Neural crest cell (in vitro differentiated cells): ENCODE results near the gene TAAR2. TPM values are rescaled to one million over a fixed set of nuclear protein-coding genes. Genes with fewer than 3 reads are reported as not detected.

Experiments
- DNase-seq: peaks from one replicate; pipeline ENCODE4 v3.0.0; 2021; ENCODE audit warnings: low read depth, mixed read lengths, low spot score
- H3K27ac Mint-ChIP-seq: one replicate; pipeline ENCODE4 v1.8.0; 2021; ENCODE audit warnings: mild to moderate bottlenecking, mixed read lengths; ENCODE audit not compliant: unreplicated experiment
- H3K27me3 Mint-ChIP-seq: 2 replicates; pipeline ENCODE4 v1.8.0; 2021; ENCODE audit warnings: low read depth, mild to moderate bottlenecking, mixed read lengths
- H3K36me3 Mint-ChIP-seq: 2 replicates; pipeline ENCODE4 v1.8.0; 2021; ENCODE audit warnings: low read depth, mild to moderate bottlenecking, mixed read lengths
- H3K4me1 Mint-ChIP-seq: 2 replicates; pipeline ENCODE4 v1.8.0; 2021; ENCODE audit warnings: mixed read lengths
- H3K4me3 Mint-ChIP-seq: one replicate; pipeline ENCODE4 v1.8.0; 2021; ENCODE audit warnings: mild to moderate bottlenecking, mixed read lengths
- H3K9me3 Mint-ChIP-seq: 2 replicates; pipeline ENCODE4 v1.8.0; 2021; ENCODE audit warnings: mixed read lengths
- long read RNA-seq: library from polyadenylated mRNA; unstranded; transcript quantifications from one replicate; pipeline ENCODE4 v2.0.0, GENCODE V29; 2020
- total RNA-seq: library from RNA; stranded (reverse); gene quantifications from 2 replicates; pipeline ENCODE4 v1.2.1, GENCODE V29; 2021
- TF ChIP-seq, protein P1 (sequence below): fragments of 200-600 bp; sonication (generic); conservative IDR thresholded peaks from 2 replicates; pipeline ENCODE4 v1.5.0; 2021; ENCODE audit warnings: antibody characterized with exemption, mild to moderate bottlenecking

The TAAR2 gene, protein sequence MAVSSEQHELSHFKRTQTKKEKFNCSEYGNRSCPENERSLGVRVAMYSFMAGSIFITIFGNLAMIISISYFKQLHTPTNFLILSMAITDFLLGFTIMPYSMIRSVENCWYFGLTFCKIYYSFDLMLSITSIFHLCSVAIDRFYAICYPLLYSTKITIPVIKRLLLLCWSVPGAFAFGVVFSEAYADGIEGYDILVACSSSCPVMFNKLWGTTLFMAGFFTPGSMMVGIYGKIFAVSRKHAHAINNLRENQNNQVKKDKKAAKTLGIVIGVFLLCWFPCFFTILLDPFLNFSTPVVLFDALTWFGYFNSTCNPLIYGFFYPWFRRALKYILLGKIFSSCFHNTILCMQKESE
- not detected in 2 replicates for total RNA-seq
- long read RNA-seq = 0 reads

DNA sequence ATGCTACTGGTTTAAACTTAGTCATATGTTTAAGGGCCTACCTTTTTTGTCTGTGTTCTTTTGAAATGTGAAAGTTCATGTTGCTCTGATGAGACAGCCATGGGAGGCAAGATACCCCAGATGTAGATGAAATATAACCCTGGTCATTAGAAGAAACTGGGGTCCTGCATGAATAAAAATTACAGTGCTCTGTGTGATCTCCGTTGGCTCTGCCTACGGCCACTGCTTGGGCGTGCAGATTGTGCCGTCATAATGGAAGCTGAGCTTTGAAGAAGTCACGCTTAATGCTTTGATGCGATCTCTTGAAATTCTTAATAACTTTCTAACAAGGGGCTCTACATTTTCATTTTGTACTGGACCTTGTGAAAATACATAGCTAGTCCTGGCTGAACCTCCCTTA lies at the start of gene TAAR2:
TAAR2 (minus strand) TSS at position 101 of the 400 bp plus-strand sequence; CDS start at position 101, 0 bp downstream.
- DNase-seq = no peak
- Mint-ChIP-seq H3K4me1 (no peaks in the 10 kb centered on the region), H3K36me3 (no peaks in the 10 kb centered on the region), H3K27ac (no peak within 1 kb of the TSS), H3K4me3 (no peak within 1 kb of the TSS), H3K27me3 (no peaks in the 10 kb centered on the region), H3K9me3 (peaks cover 3% of the 10 kb centered on the region)
- TF ChIP-seq, protein P1, sequence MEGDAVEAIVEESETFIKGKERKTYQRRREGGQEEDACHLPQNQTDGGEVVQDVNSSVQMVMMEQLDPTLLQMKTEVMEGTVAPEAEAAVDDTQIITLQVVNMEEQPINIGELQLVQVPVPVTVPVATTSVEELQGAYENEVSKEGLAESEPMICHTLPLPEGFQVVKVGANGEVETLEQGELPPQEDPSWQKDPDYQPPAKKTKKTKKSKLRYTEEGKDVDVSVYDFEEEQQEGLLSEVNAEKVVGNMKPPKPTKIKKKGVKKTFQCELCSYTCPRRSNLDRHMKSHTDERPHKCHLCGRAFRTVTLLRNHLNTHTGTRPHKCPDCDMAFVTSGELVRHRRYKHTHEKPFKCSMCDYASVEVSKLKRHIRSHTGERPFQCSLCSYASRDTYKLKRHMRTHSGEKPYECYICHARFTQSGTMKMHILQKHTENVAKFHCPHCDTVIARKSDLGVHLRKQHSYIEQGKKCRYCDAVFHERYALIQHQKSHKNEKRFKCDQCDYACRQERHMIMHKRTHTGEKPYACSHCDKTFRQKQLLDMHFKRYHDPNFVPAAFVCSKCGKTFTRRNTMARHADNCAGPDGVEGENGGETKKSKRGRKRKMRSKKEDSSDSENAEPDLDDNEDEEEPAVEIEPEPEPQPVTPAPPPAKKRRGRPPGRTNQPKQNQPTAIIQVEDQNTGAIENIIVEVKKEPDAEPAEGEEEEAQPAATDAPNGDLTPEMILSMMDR = no peak

DNA sequence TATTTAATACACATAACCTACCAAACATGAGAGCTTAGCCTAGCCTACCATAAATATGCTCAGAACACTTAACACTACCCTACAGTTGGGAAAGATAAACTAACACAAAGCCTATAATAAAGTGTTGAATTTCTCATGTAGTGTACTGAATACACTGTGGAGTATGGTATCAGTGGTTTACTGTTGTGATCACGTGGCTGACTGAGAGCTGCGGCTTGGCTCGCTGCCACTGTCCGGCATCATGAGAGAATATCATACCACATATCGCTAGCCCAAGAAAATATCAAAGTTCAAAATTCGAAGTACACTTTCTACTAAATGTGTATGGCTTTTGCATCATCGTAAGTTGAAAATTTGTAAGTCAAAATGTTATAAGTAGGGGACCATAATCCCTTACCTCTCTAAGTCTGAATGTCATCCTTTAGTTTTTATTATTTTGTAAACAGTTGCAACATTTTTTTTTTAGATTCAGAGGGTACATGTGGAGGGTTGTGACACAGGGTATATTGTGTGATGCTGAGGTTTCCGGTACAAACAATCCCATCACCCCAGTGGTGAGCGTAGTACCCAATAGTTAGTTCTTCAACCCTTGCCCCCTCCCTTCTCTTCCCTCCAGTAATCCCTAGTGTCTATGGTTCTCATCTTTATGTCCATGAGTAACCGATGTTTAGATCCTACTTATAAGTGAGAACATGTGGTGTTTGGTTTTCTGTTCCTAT lies 49.5 kb upstream of the TAAR2 start:
- Mint-ChIP-seq H3K4me3 (no peak overlapping the region), H3K4me1 (no peaks in the 10 kb centered on the region), H3K27ac (no peak overlapping the region), H3K36me3 (no peaks in the 10 kb centered on the region), H3K9me3 (peaks cover 2% of the 10 kb centered on the region), H3K27me3 (no peaks in the 10 kb centered on the region)
- DNase-seq = no peak
- TF ChIP-seq, protein P1 = no peak

DNA sequence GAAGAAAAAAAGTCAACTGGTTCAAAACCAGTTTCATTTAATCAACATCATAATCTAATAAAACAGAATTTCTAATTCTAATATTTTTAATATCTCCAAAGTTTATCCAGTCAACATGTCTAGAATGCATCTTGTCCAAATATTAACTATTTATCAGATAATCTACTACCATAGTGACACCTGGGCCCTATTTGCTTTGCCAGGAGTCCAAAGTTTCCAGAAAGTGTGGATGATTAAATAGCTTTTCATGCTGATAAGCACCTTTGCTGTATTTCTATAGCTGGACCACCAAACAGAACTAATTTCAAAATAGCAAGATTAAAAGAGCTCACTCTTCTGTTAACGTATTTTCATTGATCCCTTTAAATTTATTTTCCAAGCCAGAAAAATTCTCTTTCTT lies 47.2 kb upstream of the TAAR2 start:
- no peak for DNase-seq
- Mint-ChIP-seq H3K36me3 (no peaks in the 10 kb centered on the region), H3K4me3 (no peak overlapping the region), H3K27me3 (no peaks in the 10 kb centered on the region), H3K4me1 (no peaks in the 10 kb centered on the region), H3K9me3 (no peaks in the 10 kb centered on the region), H3K27ac (no peak overlapping the region)
- TF ChIP-seq, protein P1 = no peak

DNA sequence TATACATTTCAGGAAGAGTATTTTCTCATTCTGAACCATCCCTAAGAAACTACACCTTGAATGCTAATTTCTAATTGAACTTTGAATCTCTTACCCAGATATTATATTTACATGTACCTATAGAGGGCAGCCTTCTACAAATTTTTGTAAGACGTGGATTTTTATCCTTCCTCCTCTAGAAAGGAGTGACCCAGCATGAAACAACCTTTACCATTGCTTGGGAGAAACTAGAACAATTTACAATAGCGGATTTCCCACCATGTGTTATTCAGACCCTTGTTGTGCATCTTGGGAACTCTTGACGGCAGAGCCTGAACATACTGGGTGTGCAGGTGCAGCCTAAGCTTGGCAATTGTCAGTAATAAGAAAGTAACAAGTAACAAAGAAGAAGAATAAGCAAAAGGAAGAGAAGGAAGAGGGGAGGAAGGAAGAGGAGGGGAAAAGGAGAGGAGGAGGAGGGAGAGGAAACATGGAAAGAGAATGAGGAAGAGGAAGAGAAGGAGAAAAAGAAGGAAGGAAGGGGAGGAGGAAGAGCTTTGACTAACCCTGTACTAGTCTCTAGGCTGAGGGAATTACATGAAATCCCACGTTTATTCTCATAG lies 45.7 kb upstream of the TAAR2 start:
- Mint-ChIP-seq H3K27ac (no peak overlapping the region), H3K9me3 (no peaks in the 10 kb centered on the region), H3K27me3 (no peaks in the 10 kb centered on the region), H3K4me3 (no peak overlapping the region), H3K36me3 (no peaks in the 10 kb centered on the region), H3K4me1 (no peaks in the 10 kb centered on the region)
- TF ChIP-seq, protein P1 = peak; percentile 71
- DNase-seq = no peak

DNA sequence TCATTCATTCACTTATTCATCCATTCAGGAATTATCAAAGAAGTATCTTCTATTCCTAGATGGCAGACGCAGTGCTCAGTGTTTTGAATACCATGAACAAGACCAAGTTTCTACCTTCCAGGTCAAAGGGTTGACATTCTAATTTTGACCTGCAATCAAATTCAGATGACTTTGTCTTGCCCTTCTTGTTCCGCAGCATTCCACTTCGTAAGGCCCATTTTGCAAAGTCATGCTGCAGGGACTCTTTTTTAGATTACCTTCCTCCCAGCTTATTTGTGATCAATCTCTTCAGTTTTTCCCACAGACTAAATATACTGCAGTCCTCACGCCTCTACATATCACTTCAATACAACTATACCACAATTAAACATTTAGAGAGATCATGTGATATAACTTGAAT lies 42.0 kb upstream of the TAAR2 start:
- H3K36me3 Mint-ChIP-seq = no peaks in the 10 kb centered on the region
- no peaks in the 10 kb centered on the region for H3K27me3 Mint-ChIP-seq
- H3K9me3 Mint-ChIP-seq = no peaks in the 10 kb centered on the region
- DNase-seq = no peak
- H3K27ac Mint-ChIP-seq = no peak overlapping the region
- TF ChIP-seq, protein P1 = no peak
- peaks cover 4% of the 10 kb centered on the region for H3K4me1 Mint-ChIP-seq
- no peak overlapping the region for H3K4me3 Mint-ChIP-seq
